ENCODE measurements around the gene MAMDC2.

DNA sequence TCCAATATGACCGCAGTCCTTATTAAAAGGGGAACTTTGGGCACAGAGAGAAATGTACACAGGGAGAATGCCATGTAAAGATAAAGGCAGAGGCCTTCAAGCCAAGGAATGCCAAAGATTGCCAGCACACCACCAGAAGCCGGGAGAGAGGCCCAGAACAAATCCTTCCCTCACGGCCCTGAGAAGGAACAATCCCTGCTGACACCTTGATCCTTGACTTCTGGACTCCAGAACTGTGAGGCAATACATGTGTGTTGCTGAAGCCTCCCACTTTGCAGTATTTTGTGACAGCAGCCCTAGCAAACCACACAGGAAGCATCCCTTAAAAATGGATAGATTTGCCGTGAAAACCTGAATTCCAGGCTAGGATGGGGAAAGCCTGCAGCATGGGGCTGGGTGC lies 80.0 kb downstream of the MAMDC2 start:
- TF ChIP-seq ZNF274 (IDR thresholded peaks at IDR 0.05; ENCODE audit: low read depth, low read length) (no peak), YY1 (IDR thresholded peaks at IDR 0.05; ENCODE audit: insufficient read depth, insufficient read length) (no peak), SUZ12 (IDR thresholded peaks at IDR 0.05; ENCODE audit: extremely low read depth, insufficient read depth, insufficient read length) (no peak)
